ENCODE data around the gene HIPK2.

The HIPK2 gene

DNA sequence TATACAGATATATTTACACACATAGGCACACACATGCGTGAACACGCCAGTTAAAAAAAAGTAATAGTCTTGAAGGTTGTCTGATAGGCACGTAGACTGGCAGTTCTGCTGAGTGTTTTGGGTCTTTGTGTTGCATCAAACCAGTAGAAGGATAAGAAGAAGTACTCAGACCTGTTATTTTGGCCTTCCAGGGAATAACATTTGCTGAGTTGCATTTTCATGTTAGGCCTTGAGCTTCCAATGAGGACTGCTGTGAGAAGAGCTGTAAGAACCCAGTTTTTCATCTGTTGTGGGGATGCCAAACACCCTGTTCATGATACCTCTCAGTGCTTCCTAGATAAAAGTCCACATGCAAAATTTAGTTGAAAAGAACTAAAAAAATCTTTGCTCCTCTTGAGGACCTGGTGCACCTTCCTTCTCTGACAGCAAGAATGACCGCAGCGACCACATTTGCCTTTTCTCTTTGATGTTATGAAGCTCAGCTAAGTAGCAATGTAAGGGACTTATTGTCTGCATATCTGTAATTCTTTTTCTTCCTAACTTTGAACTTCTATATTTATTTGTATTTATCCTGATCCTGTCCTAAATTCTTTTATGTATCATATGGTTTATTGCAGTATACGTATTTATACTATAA is 27.2 kb downstream of the HIPK2 start:
- no peak for DNase-seq

- no peak for DNase-seq
These were observed 28.3 kb downstream of the HIPK2 start for GRCh38 chr7:139749545-139749944.

DNA sequence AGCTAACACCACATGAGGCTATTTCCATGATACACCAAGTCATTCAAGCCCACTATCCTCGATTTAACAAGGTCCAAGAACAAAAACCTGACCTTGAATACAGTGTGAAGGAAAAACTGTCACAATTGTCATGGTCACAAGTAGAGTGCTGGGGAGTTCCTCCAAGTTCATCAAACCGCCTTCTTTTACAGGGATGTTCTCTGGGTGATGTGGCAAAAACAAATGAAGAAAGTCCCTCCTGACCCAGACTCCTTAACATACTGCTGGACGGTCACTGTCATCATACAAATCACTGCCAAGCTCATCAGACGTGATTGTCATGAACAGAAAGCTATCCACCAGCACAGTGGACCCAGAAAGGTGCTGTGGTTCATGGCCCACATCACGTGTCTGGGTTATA is 28.9 kb downstream of the HIPK2 start:
- no peak for DNase-seq

DNA sequence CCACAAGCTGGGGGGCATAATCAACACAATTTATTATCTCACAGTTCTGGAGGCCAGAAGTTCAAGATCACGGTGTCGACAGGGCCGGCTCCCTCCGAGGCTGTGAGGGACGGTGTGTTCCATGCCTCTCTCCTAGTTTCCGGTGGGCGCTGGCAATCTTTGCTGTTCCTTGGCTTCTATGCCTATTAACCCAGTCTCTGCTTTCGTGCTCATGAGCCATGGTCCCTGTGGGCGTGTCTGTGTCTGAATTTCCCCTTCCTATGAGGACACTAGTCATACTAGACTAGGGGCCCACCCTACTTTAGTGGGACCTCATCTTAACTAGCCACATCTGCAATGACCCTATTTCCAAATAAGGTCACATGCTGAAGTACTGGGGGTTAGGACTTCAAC is 29.4 kb downstream of the HIPK2 start:
- no peak for DNase-seq

DNA sequence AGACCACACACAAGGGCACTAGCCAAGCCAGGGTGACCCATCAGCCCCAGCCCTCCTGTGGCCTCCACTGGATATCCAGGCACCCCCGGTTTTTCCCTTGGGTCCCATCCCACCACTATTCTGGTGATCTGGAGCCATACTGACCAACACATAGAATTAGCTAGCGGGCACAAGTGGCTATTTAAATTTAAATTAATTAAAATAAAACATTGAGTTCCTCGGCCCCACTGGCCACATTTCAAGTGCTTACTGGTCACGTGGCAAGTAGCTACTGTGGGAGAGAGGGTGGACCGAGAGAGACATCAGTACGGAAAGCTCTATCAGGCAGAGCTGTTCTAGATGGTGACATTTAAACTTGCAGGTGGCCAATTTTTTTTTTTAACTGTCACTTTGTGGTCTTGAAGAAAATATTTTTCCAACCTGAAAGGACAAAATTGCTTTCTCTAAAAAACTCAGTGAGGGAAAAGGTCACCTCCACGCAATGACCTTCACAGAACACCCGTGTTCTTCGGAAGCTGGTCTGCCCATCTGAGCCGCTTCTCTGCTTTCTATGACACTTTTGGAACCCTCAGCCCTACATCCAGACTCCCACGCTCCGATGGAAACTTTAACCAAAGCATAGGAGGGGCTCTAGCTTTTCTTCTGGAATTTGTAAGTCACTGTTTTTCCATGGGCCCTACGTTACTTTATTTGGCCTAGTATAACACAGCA is 30.0 kb downstream of the HIPK2 start:
- no peak for DNase-seq

- DNase-seq, result no peak
These were observed 31.1 kb downstream of the HIPK2 start for GRCh38 chr7:139746652-139747051.

DNA sequence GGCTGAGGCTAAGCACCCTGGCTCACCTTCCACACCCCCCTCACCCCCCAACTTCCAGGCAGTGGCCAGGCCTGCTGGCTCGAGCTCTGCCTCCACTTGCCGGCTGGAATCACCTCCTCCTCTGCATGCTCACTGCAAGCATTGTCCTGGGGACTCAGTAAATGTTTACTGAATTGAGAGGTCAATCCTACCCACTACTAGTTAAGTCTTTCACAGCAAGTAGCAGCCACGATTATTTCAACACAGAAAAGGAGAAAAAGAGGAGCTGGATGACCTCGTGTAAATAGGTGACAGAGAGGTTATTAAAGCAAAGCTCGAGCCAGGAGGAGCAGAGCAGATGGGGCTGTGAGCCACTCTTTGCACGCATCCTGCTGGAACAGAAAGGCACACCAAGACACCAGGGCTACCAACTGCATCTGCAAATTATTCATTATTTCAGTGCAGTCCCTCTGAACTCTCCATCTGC is 32.1 kb downstream of the HIPK2 start:
- DNase-seq, result no peak

GRCh38 chr7:139744768-139745677 is 32.8 kb downstream of the HIPK2 start:
- no peak for DNase-seq

DNA sequence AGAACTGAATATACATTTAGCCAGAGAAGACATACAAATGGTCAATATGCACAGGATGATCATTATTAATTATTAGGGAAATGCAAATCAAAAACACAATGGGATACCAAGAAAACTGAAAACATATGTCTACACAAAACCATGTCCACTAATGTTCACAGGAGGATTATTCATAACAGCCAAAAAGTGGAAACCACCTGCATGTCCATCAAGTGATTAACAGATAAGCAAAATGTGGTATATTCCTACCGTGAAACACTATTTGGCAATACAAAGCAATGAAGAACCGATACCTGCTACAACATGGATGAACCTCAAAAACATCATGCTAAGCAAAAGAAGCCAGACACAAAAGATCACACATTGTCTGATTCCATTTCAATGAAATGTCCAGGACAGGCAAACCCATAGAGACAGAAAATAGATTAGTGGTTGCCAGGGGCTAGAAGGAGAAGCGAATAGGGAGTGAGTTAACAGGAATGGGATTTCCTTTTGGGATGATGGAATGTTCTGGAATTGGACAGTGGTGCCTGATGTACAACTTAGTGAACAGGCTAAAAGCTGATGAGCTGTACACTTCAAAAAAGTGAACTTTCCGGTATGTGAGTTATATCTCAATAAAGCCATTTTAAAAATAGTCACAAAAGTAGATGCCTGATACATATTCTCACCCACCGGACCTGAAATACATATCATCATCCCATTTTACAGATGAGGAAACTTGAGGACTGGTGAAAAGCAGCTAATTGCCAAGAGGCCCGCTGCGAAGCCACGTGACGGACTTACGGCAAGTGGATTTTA is 33.6 kb downstream of the HIPK2 start:
- DNase-seq, result no peak

- DNase-seq, result no peak
These were observed 34.4 kb downstream of the HIPK2 start for GRCh38 chr7:139743267-139743966.

DNA sequence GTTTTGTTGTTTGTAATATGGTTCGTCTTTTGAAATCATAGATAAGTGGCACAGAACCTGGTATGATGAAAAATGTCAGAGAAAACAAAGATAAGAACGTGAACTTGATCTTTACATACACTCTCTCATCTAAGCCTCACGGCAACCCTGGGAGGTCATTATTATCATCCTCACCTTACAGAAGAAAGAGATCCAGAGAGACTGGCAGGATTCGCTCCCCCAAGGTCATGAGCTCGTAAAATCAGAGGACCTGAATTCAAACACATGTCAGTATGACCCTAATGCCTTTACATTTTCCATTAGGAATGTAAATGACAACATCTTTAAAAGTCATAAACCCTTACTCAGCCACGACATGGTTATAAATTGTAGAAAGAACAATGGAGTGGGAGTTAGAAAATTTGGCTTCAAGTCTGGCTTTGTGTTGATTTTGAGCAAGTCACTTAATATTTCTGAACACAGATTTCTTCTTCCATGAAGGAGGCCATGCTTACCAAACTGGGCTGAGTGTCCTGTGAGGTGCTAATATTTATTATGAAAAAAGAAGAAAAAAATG is 35.9 kb downstream of the HIPK2 start:
- no peak for DNase-seq

DNA sequence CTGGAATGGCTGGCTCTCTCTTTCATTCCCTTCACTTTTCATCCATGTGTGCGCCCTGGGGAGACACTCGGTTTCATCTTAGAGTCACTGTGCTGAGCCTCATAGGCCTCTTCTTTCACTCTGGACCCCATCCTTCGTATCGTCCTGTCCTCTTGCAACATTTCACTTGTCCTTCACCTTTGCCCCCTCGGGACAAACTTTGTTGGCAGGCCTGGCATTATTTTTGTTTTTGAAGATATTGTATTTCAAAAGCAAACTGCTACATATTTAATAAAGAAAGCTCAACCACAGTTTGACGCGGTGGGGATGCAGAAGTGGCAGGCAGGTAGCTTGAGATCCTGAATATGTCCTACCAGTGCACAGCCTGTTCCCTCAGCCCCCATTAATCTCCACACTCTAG is 36.6 kb downstream of the HIPK2 start:
- DNase-seq, result no peak

DNA sequence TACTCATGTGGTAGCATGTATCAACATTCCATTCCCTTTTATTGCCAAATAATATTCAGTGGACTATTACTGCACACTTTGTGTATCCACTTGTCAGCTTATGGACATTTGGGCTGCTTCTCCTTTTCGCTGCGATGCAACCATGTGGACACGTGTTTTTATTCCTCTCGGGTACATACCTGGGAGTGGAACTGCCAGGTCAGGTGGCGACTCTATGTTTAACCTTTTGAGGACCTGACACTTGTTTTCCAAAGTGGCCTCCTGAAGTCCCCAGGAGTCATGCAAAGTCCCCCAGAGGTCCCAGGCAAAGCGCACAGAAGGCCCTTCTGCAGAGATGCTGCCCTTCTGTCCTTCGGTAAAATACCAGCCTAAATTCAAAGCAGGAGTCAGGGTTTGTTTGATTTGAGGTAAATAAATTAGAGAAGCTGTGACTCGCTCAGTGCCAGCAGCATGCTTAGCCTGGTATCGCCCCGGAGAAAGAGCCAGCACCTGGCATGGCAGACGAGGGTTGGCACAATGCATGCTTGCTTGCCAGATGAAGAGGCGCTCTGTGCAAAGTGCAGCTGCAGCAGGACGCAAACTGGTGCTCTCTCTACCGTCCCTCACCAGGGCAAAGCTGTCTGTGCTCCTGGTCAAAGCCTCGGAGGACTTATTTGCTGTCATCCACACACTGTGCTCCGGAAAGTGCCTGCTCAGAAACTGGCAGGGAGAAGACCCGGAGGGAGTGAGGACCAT is 37.8 kb downstream of the HIPK2 start:
- no peak for DNase-seq

- DNase-seq, result no peak
These were observed 39.0 kb downstream of the HIPK2 start for GRCh38 chr7:139738772-139739171.

- DNase-seq, result no peak
These were observed 39.7 kb downstream of the HIPK2 start for GRCh38 chr7:139738101-139738489.

- peak in 1 of 5 donors; percentile 29 for DNase-seq
These were observed 40.3 kb downstream of the HIPK2 start for GRCh38 chr7:139737221-139738100.

GRCh38 chr7:139735912-139736595 is 41.7 kb downstream of the HIPK2 start:
- DNase-seq, result no peak

DNA sequence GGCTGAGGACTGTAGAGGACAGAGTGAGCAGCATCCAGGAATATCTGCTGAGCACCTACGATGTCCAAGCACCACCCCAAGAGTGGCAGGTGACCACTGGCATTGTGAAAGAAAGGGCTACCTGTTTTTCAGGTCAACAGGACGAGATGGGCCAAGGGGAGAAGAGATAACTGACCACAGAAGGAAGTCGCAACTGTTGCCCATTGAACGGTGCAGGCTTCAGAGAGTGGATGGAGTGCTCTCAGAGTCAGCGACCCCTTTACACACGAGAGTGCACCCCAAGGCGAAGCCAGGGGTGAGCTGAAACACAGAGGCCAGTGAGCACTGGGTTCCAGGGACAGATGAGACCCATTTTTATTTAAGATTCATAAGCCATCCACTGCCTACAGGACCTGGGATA is 42.3 kb downstream of the HIPK2 start:
- no peak for DNase-seq

- DNase-seq, result no peak
These were observed 43.4 kb downstream of the HIPK2 start for GRCh38 chr7:139734395-139734794.

Data from T-helper 1 cell (primary cell).